SK-N-SH treated with all-trans-retinoic acid at 6 μM for 48 hours (cell line): ENCODE data around the gene ATRAID.
"Not testable (repeated sequence)": the region's sequence is repeated elsewhere in the genome, so short reads cannot be mapped to it uniquely, and the experiment has no call there.

ENCODE experiments used
- ATAC-seq: fragments of 200-7000 bp; cut with Tn5 transposase; 3 replicates; pipeline ENCODE4 v1.9.1; 2020; ENCODE audit warnings: mild to moderate bottlenecking, moderate library complexity
- ARNTL ChIP-seq: fragments of 450-650 bp; formaldehyde crosslinking; IDR thresholded peaks from 2 replicates; pipeline ENCODE4 v1.5.0; 2020; ENCODE audit warnings: low read depth, mild to moderate bottlenecking, moderate library complexity, borderline replicate concordance
- BACH2 ChIP-seq: fragments of 250-450 bp; sonication (Bioruptor Pico); IDR thresholded peaks from 2 replicates; pipeline ENCODE4 v1.9.0; 2021; ENCODE audit warnings: mild to moderate bottlenecking, borderline replicate concordance
- CSDC2 ChIP-seq: fragments of 250-450 bp; sonication (Bioruptor Pico); IDR thresholded peaks from 2 replicates; pipeline ENCODE4 v1.5.0; 2020; ENCODE audit warnings: mild to moderate bottlenecking, moderate library complexity
- ESRRG ChIP-seq: fragments of 250-450 bp; sonication (Bioruptor Pico); IDR thresholded peaks from 2 replicates; pipeline ENCODE4 v1.6.1; 2021; ENCODE audit warnings: mild to moderate bottlenecking
- GLIS3 ChIP-seq: fragments of 250-450 bp; sonication (Bioruptor Pico); IDR thresholded peaks from 2 replicates; pipeline ENCODE4 v1.5.0; 2020; ENCODE audit warnings: mild to moderate bottlenecking, moderate library complexity
- ISL1 ChIP-seq: fragments of 250-450 bp; sonication (Bioruptor Pico); IDR thresholded peaks from 2 replicates; pipeline ENCODE4 v2.1.2; 2022; ENCODE audit warnings: mild to moderate bottlenecking, moderate library complexity
- OSR1 ChIP-seq: fragments of 250-450 bp; sonication (Bioruptor Pico); IDR thresholded peaks from 2 replicates; pipeline ENCODE4 v1.8.0; 2022; ENCODE audit warnings: moderate library complexity, mild to moderate bottlenecking, inconsistent platforms
- PPARA ChIP-seq: fragments of 250-450 bp; sonication (Bioruptor Pico); IDR thresholded peaks from 2 replicates; pipeline ENCODE4 v1.5.0; 2020; ENCODE audit warnings: mild to moderate bottlenecking, borderline replicate concordance
- RARB ChIP-seq: fragments of 250-450 bp; sonication (Bioruptor Pico); IDR thresholded peaks from 2 replicates; pipeline ENCODE4 v1.8.0; 2021; ENCODE audit warnings: mild to moderate bottlenecking, moderate library complexity
- SNAI2 ChIP-seq: fragments of 250-450 bp; sonication (Bioruptor Pico); IDR thresholded peaks from 2 replicates; pipeline ENCODE4 v1.5.0; 2020; ENCODE audit warnings: mild to moderate bottlenecking, moderate library complexity
- TCF4 ChIP-seq: fragments of 250-450 bp; sonication (Bioruptor Pico); IDR thresholded peaks from 2 replicates; pipeline ENCODE4 v1.8.0; 2021; ENCODE audit warnings: mild to moderate bottlenecking, moderate library complexity, borderline replicate concordance
- TOX ChIP-seq: fragments of 250-450 bp; sonication (Bioruptor Pico); IDR thresholded peaks from 2 replicates; pipeline ENCODE4 v1.8.0; 2021; ENCODE audit warnings: mild to moderate bottlenecking, moderate library complexity, borderline replicate concordance
- ZC3H10 ChIP-seq: fragments of 250-450 bp; sonication (Bioruptor Pico); IDR thresholded peaks from 2 replicates; pipeline ENCODE4 v1.5.1; 2021; ENCODE audit warnings: mild to moderate bottlenecking, moderate library complexity
- ZFP3 ChIP-seq: fragments of 250-450 bp; sonication (Bioruptor Pico); IDR thresholded peaks from 2 replicates; pipeline ENCODE4 v1.5.0; 2020; ENCODE audit warnings: mild to moderate bottlenecking, moderate library complexity
- ZFP30 ChIP-seq: fragments of 450-650 bp; formaldehyde crosslinking; IDR thresholded peaks from 2 replicates; pipeline ENCODE4 v1.5.0; 2022; ENCODE audit warnings: mild to moderate bottlenecking, moderate library complexity
- ZNF565 ChIP-seq: fragments of 450-650 bp; formaldehyde crosslinking; conservative IDR thresholded peaks from 2 replicates; pipeline ENCODE4 v1.5.0; 2020; ENCODE audit warnings: low read depth, mild to moderate bottlenecking, moderate library complexity
- ZNF70 ChIP-seq: fragments of 450-650 bp; formaldehyde crosslinking; IDR thresholded peaks from 2 replicates; pipeline ENCODE4 v1.5.0; 2020; ENCODE audit warnings: mild to moderate bottlenecking, moderate library complexity
- ZNF8 ChIP-seq: fragments of 450-650 bp; formaldehyde crosslinking; IDR thresholded peaks from 2 replicates; pipeline ENCODE4 v1.5.0; 2020; ENCODE audit warnings: mild to moderate bottlenecking, moderate library complexity
- TF ChIP-seq, protein P1 (sequence below): fragments of 250-450 bp; sonication (Bioruptor Pico); IDR thresholded peaks from 2 replicates; pipeline ENCODE4 v1.8.0; 2020; ENCODE audit warnings: mild to moderate bottlenecking, moderate library complexity, borderline replicate concordance
- TF ChIP-seq, protein P2 (sequence below): fragments of 250-450 bp; sonication (Bioruptor Pico); IDR thresholded peaks from 2 replicates; pipeline ENCODE4 v1.8.0; 2021; ENCODE audit warnings: low read depth, mild to moderate bottlenecking, moderate library complexity, borderline replicate concordance
- TF ChIP-seq, protein P3 (sequence below): fragments of 250-450 bp; sonication (Bioruptor Pico); IDR thresholded peaks from 2 replicates; pipeline ENCODE4 v1.5.1; 2020; ENCODE audit warnings: low read depth, mild to moderate bottlenecking, moderate library complexity
- TF ChIP-seq, protein P4 (sequence below): fragments of 250-450 bp; sonication (Bioruptor Pico); IDR thresholded peaks from 2 replicates; pipeline ENCODE4 v1.5.1; 2021; ENCODE audit warnings: mild to moderate bottlenecking, moderate library complexity

ATRAID gene

DNA sequence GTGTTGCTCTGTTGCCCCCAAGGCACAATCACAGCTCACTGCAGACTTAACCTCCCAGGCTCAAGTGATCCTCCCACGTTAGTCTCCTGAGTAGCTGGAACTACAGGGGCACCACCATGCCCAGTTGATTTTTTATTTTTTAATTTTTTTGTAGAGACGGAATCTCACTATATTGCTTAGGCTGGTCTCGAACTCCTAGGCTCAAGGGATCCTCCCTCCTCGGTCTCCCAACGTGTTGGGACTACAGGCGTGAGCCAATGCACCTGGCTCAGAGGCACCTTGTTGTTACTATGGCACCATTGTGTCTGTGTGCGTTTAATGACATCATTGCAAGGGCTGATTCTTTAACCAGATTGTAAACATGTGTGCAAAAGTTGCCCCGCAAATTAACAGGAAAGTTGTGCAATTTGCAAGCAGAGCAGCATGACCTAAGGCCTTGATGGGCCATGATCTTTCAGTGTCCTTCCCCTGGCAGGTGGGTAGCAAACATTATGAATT, 40.4 kb upstream of the ATRAID start:
- no peak for TF ChIP-seq BACH2 (CRISPR knock-in tag)
- no peak for TF ChIP-seq RARB (CRISPR knock-in tag)
- TF ChIP-seq ZNF565 (CRISPR knock-in tag), result no peak
- no peak for TF ChIP-seq TOX (CRISPR knock-in tag)
- TF ChIP-seq OSR1 (CRISPR knock-in tag), result no peak
- TF ChIP-seq ZC3H10 (CRISPR knock-in tag), result no peak
- no peak for TF ChIP-seq ZFP3 (CRISPR knock-in tag)
- TF ChIP-seq, protein P1, sequence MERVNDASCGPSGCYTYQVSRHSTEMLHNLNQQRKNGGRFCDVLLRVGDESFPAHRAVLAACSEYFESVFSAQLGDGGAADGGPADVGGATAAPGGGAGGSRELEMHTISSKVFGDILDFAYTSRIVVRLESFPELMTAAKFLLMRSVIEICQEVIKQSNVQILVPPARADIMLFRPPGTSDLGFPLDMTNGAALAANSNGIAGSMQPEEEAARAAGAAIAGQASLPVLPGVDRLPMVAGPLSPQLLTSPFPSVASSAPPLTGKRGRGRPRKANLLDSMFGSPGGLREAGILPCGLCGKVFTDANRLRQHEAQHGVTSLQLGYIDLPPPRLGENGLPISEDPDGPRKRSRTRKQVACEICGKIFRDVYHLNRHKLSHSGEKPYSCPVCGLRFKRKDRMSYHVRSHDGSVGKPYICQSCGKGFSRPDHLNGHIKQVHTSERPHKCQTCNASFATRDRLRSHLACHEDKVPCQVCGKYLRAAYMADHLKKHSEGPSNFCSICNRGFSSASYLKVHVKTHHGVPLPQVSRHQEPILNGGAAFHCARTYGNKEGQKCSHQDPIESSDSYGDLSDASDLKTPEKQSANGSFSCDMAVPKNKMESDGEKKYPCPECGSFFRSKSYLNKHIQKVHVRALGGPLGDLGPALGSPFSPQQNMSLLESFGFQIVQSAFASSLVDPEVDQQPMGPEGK (CRISPR knock-in tag), result no peak
- TF ChIP-seq TCF4, result no peak
- no peak for TF ChIP-seq ISL1 (CRISPR knock-in tag)
- TF ChIP-seq SNAI2 (CRISPR knock-in tag), result no peak
- TF ChIP-seq, all 23 proteins: peak for 0
- ATAC-seq, result no peak

DNA sequence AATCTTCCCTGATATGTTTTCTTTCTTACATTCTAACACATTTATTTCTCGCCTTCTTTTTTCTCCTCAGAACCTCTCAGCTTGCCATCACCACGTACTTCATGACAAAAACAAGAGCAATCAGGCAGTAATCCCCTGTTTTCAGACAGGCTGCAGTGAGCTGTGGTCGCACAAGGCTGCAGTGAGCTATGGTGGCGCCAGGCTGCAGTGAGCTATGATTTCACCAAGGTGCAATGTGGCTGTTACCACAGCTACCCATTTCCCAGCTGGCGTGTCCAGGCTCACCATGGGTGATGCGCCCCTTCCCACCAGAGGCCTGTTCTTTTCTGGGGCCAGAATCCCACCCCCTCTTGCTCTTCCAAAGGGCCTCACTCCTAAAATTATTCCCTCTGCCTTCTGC, 37.2 kb upstream of the ATRAID start:
- TF ChIP-seq, protein P2, sequence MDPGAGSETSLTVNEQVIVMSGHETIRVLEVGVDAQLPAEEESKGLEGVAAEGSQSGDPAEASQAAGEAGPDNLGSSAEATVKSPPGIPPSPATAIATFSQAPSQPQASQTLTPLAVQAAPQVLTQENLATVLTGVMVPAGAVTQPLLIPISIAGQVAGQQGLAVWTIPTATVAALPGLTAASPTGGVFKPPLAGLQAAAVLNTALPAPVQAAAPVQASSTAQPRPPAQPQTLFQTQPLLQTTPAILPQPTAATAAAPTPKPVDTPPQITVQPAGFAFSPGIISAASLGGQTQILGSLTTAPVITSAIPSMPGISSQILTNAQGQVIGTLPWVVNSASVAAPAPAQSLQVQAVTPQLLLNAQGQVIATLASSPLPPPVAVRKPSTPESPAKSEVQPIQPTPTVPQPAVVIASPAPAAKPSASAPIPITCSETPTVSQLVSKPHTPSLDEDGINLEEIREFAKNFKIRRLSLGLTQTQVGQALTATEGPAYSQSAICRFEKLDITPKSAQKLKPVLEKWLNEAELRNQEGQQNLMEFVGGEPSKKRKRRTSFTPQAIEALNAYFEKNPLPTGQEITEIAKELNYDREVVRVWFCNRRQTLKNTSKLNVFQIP, result no peak
- TF ChIP-seq, protein P3, sequence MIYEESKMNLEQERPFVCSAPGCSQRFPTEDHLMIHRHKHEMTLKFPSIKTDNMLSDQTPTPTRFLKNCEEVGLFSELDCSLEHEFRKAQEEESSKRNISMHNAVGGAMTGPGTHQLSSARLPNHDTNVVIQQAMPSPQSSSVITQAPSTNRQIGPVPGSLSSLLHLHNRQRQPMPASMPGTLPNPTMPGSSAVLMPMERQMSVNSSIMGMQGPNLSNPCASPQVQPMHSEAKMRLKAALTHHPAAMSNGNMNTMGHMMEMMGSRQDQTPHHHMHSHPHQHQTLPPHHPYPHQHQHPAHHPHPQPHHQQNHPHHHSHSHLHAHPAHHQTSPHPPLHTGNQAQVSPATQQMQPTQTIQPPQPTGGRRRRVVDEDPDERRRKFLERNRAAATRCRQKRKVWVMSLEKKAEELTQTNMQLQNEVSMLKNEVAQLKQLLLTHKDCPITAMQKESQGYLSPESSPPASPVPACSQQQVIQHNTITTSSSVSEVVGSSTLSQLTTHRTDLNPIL, result no peak
- peak; percentile 35; the same call in 2 of the 3 replicates for ATAC-seq

DNA sequence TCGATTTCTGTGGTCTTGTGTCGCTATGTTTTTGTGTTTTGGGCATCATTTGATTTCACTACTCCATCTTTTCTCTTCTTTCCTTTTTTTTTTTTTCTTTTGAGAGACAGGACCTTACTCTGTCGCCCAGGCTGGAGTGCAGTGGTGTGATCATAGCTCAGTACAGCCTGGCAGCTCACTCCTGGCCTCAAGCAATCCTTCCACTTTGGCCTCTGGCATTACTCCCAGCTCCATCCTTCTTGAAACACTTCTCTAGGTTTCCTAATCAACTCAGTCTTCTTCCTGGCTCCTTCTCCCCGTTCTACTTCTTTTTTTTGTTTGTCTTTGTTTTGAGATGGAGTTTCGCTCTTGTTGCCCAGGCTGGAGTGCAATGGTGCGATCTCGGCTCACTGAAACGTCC, 36.5 kb upstream of the ATRAID start:
- ATAC-seq, result no peak
- TF ChIP-seq ZFP3 (CRISPR knock-in tag) (no peak), ZNF8 (CRISPR knock-in tag) (no peak), ZNF70 (CRISPR knock-in tag) (no peak), OSR1 (CRISPR knock-in tag) (no peak), GLIS3 (CRISPR knock-in tag) (no peak), ZNF565 (CRISPR knock-in tag) (no peak), PPARA (no peak), ISL1 (CRISPR knock-in tag) (no peak), RARB (CRISPR knock-in tag) (no peak), ARNTL (no peak)

DNA sequence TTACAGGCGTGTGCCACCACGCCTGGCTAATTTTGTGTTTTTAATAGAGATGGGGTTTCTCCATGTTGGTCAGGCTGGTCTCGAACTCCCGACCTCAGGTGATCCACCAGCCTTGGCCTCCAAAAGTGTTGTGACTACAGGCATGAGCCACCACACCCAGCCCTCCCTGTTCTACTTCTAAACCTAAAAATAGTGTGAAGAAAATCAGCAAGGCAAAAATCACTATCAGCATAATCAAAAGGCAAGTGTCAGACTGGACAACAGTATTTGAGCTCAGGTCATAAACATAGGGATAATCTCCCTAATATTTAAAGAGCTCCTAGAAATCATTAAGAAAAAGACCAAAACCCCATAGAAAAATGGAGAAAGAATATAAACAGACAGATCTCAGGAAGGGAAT, 36.1 kb upstream of the ATRAID start:
- ATAC-seq, result not testable (repeated sequence)

DNA sequence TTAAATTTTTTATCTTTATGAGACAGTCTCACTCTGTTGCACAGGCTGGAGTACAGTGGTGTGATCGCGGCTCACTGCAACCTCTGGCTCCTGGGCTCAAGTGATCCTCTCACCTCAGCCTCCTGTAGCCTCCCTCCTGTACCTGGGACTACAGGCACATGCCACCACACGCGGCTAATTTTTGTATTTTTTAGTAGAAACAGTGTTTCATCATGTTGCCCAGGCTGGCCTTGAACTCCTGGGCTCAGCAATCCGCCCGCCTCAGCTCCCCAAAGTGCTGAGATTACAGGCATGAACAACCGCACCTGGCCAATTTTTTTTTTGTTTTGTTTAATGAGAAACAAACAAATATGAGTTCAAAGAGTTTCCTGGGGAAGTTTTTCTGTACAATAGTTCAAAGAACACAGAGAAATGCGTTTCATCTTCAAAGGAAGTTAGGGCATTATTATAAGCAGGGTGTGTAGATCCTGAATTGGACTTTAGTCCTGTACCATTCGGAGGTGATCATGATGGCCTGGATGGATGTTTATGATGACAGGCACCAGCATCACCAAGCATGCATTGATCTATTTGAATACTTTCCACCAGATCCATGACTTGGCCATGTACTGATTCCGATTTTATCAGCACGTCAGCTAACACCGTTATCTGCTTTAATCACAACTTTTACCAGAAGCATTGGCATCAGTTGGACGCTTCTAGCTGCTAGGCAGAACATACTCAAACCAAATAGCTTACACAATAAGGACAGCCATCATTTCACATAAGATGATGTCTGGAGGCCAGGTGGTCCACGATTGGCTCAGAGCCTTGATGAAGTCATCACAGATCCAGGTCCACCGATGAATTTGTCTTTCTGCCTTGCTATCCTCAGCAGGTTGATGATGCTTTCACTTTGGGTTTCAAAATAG, 34.1 kb upstream of the ATRAID start:
- no peak for ATAC-seq
- no peak for TF ChIP-seq PPARA
- TF ChIP-seq ZC3H10 (CRISPR knock-in tag), result no peak
- no peak for TF ChIP-seq ZNF70 (CRISPR knock-in tag)
- TF ChIP-seq BACH2 (CRISPR knock-in tag), result no peak
- TF ChIP-seq TOX (CRISPR knock-in tag), result no peak
- TF ChIP-seq OSR1 (CRISPR knock-in tag), result no peak
- TF ChIP-seq TCF4, result no peak
- TF ChIP-seq RARB (CRISPR knock-in tag), result no peak
- TF ChIP-seq ZFP30 (CRISPR knock-in tag), result no peak
- TF ChIP-seq, protein P4, sequence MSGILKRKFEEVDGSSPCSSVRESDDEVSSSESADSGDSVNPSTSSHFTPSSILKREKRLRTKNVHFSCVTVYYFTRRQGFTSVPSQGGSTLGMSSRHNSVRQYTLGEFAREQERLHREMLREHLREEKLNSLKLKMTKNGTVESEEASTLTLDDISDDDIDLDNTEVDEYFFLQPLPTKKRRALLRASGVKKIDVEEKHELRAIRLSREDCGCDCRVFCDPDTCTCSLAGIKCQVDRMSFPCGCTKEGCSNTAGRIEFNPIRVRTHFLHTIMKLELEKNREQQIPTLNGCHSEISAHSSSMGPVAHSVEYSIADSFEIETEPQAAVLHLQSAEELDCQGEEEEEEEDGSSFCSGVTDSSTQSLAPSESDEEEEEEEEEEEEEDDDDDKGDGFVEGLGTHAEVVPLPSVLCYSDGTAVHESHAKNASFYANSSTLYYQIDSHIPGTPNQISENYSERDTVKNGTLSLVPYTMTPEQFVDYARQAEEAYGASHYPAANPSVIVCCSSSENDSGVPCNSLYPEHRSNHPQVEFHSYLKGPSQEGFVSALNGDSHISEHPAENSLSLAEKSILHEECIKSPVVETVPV (CRISPR knock-in tag), result no peak
- TF ChIP-seq GLIS3 (CRISPR knock-in tag), result no peak
- no peak for TF ChIP-seq ESRRG (CRISPR knock-in tag)
- TF ChIP-seq SNAI2 (CRISPR knock-in tag), result no peak
- TF ChIP-seq, protein P2, result no peak
- no peak for TF ChIP-seq CSDC2 (CRISPR knock-in tag)
- TF ChIP-seq, protein P1 (CRISPR knock-in tag), result no peak
